Bronchial epithelial cell (primary cell): ENCODE measurements around the gene TTI1. TPM values are rescaled to one million over a fixed set of nuclear protein-coding genes. Genes with fewer than 3 reads are reported as not detected.

Experiments
- DNase-seq: peaks from one replicate; pipeline ENCODE4 v3.0.0-alpha.2; 2010; ENCODE audit warnings: low read depth
- FAIRE-seq: peaks from 2 replicates; lab custom pipeline; 2011; peaks lifted over from hg19 to GRCh38; lab: Jason Lieb, UNC
- H3K27me3 ChIP-seq: 2 replicates; pipeline ENCODE4 v1.5.1; 2011; ENCODE audit warnings: low read length; ENCODE audit not compliant: control insufficient read depth, insufficient read depth
- H3K36me3 ChIP-seq: 2 replicates; pipeline ENCODE4 v1.5.1; 2011; ENCODE audit warnings: low read length; ENCODE audit not compliant: control insufficient read depth, insufficient read depth
- H3K4me3 ChIP-seq: 2 replicates; pipeline ENCODE4 v1.5.1; 2011; ENCODE audit warnings: mild to moderate bottlenecking, low read depth, low read length, control low read depth
- total RNA-seq: library from RNA; depleted of rRNA; stranded (reverse); fragments of >200 nt; gene quantifications from 2 replicates; pipeline ENCODE4 v1.2.1, GENCODE V29; 2014
- TF ChIP-seq, protein P1 (sequence below): IDR thresholded peaks from 2 replicates; pipeline ENCODE4 v1.5.1; 2011; ENCODE audit warnings: mild to moderate bottlenecking, moderate library complexity, low read length, control low read depth, inconsistent platforms; ENCODE audit not compliant: insufficient read depth, severe bottlenecking

The TTI1 gene
- total RNA-seq, 1 donor from 2014 or later = 14.7 TPM

GRCh38 chr20:37989601-37990295 lies 43.5 kb downstream of the TTI1 start:
- TF ChIP-seq, protein P1, sequence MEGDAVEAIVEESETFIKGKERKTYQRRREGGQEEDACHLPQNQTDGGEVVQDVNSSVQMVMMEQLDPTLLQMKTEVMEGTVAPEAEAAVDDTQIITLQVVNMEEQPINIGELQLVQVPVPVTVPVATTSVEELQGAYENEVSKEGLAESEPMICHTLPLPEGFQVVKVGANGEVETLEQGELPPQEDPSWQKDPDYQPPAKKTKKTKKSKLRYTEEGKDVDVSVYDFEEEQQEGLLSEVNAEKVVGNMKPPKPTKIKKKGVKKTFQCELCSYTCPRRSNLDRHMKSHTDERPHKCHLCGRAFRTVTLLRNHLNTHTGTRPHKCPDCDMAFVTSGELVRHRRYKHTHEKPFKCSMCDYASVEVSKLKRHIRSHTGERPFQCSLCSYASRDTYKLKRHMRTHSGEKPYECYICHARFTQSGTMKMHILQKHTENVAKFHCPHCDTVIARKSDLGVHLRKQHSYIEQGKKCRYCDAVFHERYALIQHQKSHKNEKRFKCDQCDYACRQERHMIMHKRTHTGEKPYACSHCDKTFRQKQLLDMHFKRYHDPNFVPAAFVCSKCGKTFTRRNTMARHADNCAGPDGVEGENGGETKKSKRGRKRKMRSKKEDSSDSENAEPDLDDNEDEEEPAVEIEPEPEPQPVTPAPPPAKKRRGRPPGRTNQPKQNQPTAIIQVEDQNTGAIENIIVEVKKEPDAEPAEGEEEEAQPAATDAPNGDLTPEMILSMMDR = no peak
- FAIRE-seq (no peak), DNase-seq (peak; percentile 63)
- Histone ChIP-seq H3K36me3 (peaks cover 3% of the 10 kb centered on the region), H3K27me3 (no peaks in the 10 kb centered on the region), H3K4me3 (no peak overlapping the region)

GRCh38 chr20:37988306-37988954 lies 44.8 kb downstream of the TTI1 start:
- Histone ChIP-seq H3K27me3 (no peaks in the 10 kb centered on the region), H3K4me3 (no peak overlapping the region), H3K36me3 (no peaks in the 10 kb centered on the region)
- FAIRE-seq (no peak), DNase-seq (no peak)
- TF ChIP-seq, protein P1 = no peak

DNA sequence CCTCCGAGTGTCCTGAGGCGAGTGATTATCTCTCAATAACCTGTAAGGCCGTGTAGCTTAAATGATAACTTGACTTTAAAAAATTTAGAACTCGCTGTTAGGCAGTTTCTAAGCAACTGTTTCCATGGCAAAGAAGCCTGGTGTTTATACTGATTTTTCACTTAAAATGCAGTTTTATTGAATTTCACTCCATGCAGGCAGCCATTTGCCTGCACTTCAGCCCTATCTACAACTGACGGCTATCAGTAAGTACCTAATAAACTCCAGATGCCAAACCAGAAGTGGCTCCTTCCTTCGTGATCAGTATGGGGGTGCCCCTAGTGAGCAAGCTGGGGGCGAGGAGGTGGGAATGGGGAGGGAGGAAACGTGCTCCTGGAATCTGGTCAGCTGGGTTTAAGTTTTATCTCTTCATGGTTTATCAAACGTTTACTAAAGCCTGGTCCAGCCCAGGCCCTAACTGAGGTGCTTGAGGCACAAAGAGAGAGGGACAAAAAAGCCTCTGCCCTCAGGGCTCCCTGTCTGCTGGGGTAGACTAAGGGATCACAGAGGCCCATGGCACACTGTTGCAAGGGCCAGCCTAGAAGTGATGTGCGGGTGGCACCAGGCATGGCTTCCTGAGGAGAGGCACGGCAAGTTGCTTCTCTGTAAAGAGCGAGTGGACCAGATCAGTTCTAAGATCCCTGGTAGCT lies 45.5 kb downstream of the TTI1 start:
- no peaks in the 10 kb centered on the region for H3K36me3 ChIP-seq
- no peak for DNase-seq
- no peak for FAIRE-seq
- no peaks in the 10 kb centered on the region for H3K27me3 ChIP-seq
- H3K4me3 ChIP-seq = no peak overlapping the region
- TF ChIP-seq, protein P1 = no peak

- TF ChIP-seq, protein P1 = no peak
- H3K36me3 ChIP-seq = no peaks in the 10 kb centered on the region
- no peak for DNase-seq
- no peak overlapping the region for H3K4me3 ChIP-seq
- H3K27me3 ChIP-seq = no peaks in the 10 kb centered on the region
- no peak for FAIRE-seq
Observed at GRCh38 chr20:37986873-37987601, 46.2 kb downstream of the TTI1 start.

- Histone ChIP-seq H3K36me3 (no peaks in the 10 kb centered on the region), H3K4me3 (no peak overlapping the region), H3K27me3 (no peaks in the 10 kb centered on the region)
- DNase-seq = no peak
- no peak for FAIRE-seq
- TF ChIP-seq, protein P1 = no peak
Observed at GRCh38 chr20:37986044-37986858, 47.0 kb downstream of the TTI1 start.
